Measurements from ENCODE around the gene COQ2.

- TF ChIP-seq GATA3 (IDR thresholded peaks at IDR 0.05; ENCODE audit: low read depth, low read length) (no peak), GATA2 (IDR thresholded peaks at IDR 0.05; ENCODE audit: low read depth, low read length) (no peak)
Measured at GRCh38 chr4:83223781-83224180, 60.8 kb downstream of the COQ2 start.
